ENCODE measurements around the gene ZNF878. TPM values are rescaled to one million over a fixed set of nuclear protein-coding genes. Genes with fewer than 3 reads are reported as not detected.

ZNF878 gene
- total and polyA plus RNA-seq, 2 of the 8 experiments (the other 6 are each of a cell fraction or from before 2014, with no cell fraction given): 0.91 to 9.1 TPM

DNA sequence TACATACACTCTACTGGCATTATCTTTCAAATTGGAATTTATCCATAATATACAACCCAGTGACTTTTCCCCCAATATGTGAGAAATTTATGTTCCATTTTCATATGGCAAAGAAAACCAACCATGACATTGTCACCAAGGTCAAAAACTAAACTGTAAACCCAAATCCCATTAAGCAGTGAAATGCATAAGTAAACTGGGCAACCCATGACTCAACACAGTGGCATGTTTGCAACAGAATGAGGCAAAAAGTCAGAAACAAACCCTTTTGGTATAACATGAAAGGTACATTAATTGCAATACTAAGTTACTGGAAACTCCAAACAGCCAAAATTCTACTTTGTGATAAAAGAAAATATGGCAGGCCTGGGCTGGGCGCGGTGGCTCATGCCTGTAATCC is 4.9 kb downstream of the ZNF878 start:
- Histone ChIP-seq H2AFZ (ENCODE audit: low read length) (no peak overlapping the region), H3K79me2 (ENCODE audit: control insufficient read depth in 1 of 2, insufficient read depth in 2 of 2, low read length in 2 of 2) (peaks cover 0 to 16% of the 10 kb centered on the region in 2 experiments; a peak in 2 of 4 replicates), H3K4ac (replicated peaks; ENCODE audit: insufficient read length, low read depth, low read length) (no peak overlapping the region), H3K4me1 (replicated peaks in 1 of 4; ENCODE audit: control insufficient read depth in 3 of 4, insufficient read depth in 4 of 4, low read length in 3 of 4) (no peaks in the 10 kb centered on the region), H2BK15ac (ENCODE audit: low read length) (no peak overlapping the region), H3K79me1 (ENCODE audit: low read depth, low read length) (no peaks in the 10 kb centered on the region), H3K9ac (replicated peaks in 1 of 4; ENCODE audit: extremely low read depth in 1 of 4, low read depth in 3 of 4, low read length in 3 of 4) (no peak overlapping the region), H4K20me1 (replicated peaks in 1 of 2; ENCODE audit: control insufficient read depth in 1 of 2, insufficient read depth in 2 of 2, low read length in 2 of 2) (no peaks in the 10 kb centered on the region), H3K56ac (replicated peaks; ENCODE audit: insufficient read length, low read depth, low read length) (no peak overlapping the region), H4K5ac (ENCODE audit: insufficient read length, low read depth, low read length) (no peak overlapping the region), H4K91ac (replicated peaks; ENCODE audit: insufficient read length, low read length) (no peak overlapping the region), H4K8ac (ENCODE audit: extremely low read depth, insufficient read depth, low read length) (no peak overlapping the region), H3K27ac (ENCODE audit: low read depth, low read length) (no peak overlapping the region), H3K23ac (ENCODE audit: insufficient read length) (no peak overlapping the region), H2BK5ac (ENCODE audit: low read depth, low read length) (no peak overlapping the region), H3K27me3 (replicated peaks in 1 of 4; ENCODE audit: control insufficient read depth in 3 of 4, extremely low read depth in 1 of 4, insufficient read depth in 3 of 4, low read length in 3 of 4) (no peaks in the 10 kb centered on the region), H3K4me2 (ENCODE audit: insufficient read depth in 1 of 2, low read depth in 2 of 2, low read length in 2 of 2) (no peak overlapping the region), H3K4me3 (ENCODE audit: extremely low read depth in 1 of 4, insufficient read depth in 2 of 4, low read depth in 3 of 4, low read length in 4 of 4) (no peak overlapping the region), H3K23me2 (ENCODE audit: low read depth, low read length) (peaks cover 3% of the 10 kb centered on the region), H3K9me3 (ENCODE audit: insufficient read depth in 2 of 2, low read depth in 1 of 2, low read length in 1 of 2) (peaks cover 44 to 53% of the 10 kb centered on the region in 2 experiments), H3K18ac (ENCODE audit: extremely low read depth, low read length) (no peak overlapping the region), H2AK5ac (ENCODE audit: low read depth, low read length) (no peak overlapping the region), H3K36me3 (ENCODE audit: control insufficient read depth in 2 of 4, insufficient read depth in 4 of 4, low read length in 3 of 4) (peaks cover 18 to 49% (median 34%) of the 10 kb centered on the region in 4 experiments; a peak in 7 of 8 replicates), H2BK120ac (replicated peaks; ENCODE audit: low read depth, low read length) (no peak overlapping the region), H3K14ac (ENCODE audit: insufficient read length) (no peak overlapping the region), H2BK12ac (ENCODE audit: low read depth, low read length) (no peak overlapping the region), H2BK20ac (ENCODE audit: low read length) (no peak overlapping the region)
- ChIA-PET POLR2A (ENCODE audit: partially characterized antibody) (no interaction called here), CTCF (ENCODE audit: partially characterized antibody) (interaction anchor here (1.1 to 2.2 kb wide), 2 partner anchors 12 to 125 kb away, joined by 5 to 8 read pairs; no protein-coding TSS in a partner anchor)
- 88% methylated on average over 2 of the region's 2 CpGs; no CpG with 5 or more reads in 1 of the 2 experiments for WGBS, 2 experiments (ENCODE audit: extremely low coverage in 1 of 2, insufficient coverage in 1 of 2, insufficient read length in 1 of 2, insufficient replicate concordance in 2 of 2, low coverage in 1 of 2, low lambda C conversion rate in 2 of 2, missing lambda C conversion rate in 1 of 2)
- no peak for FAIRE-seq
- DNase-seq (ENCODE audit: low read depth in 1 of 2, low spot score in 2 of 2): no peak
- TF ChIP-seq MAFK (IDR thresholded peaks at IDR 0.05; ENCODE audit: low read depth, low read length): no peak
- no peak for TF ChIP-seq CTCF (IDR thresholded peaks at IDR 0.05; ENCODE audit: control extremely low read depth in 1 of 3, insufficient read depth in 1 of 3, low read depth in 1 of 3, low read length in 3 of 3)
- TF ChIP-seq CTBP2 (IDR thresholded peaks at IDR 0.05; ENCODE audit: borderline replicate concordance, insufficient read depth, insufficient read length, low read length): no peak
- TF ChIP-seq PHF8 (conservative IDR thresholded peaks at IDR 0.05; ENCODE audit: low read depth, low read length): no peak
- no peak for TF ChIP-seq USF2 (IDR thresholded peaks at IDR 0.05; ENCODE audit: low read length)
- TF ChIP-seq GTF2F1 (IDR thresholded peaks at IDR 0.05; ENCODE audit: borderline replicate concordance, low read depth, low read length): no peak
- no peak for TF ChIP-seq RBBP5 (IDR thresholded peaks at IDR 0.05; ENCODE audit: borderline replicate concordance, low read depth, low read length)
- no peak for TF ChIP-seq CREB1 (IDR thresholded peaks at IDR 0.05)
- TF ChIP-seq NRF1 (IDR thresholded peaks at IDR 0.05; ENCODE audit: low read depth, low read length): no peak
- no peak for TF ChIP-seq SIX5 (IDR thresholded peaks at IDR 0.05; ENCODE audit: low read depth, low read length)
- TF ChIP-seq YY1 (IDR thresholded peaks at IDR 0.05; ENCODE audit: low read depth, low read length): no peak

Measured in H1 (cell line).